Transverse colon (tissue), 4 donors: ENCODE data around the gene ADCY5.

Source experiments
- CTCF ChIP-seq, 5 experiments: fragments of 200-600 bp in 3 of 5; fragments of 450-650 bp in 2 of 5; sonication (generic) in 3 of 5; IDR thresholded peaks; 1 replicate in 2 of 5; 2 replicates in 3 of 5; pipeline ENCODE4 v1.5.1; 2016 to 2017; ENCODE audit warnings: antibody characterized with exemption in 5 of 5, inconsistent platforms in 3 of 5, mild to moderate bottlenecking in 2 of 5, moderate library complexity in 1 of 5
- POLR2A ChIP-seq: fragments of 450-650 bp; IDR thresholded peaks from one replicate; pipeline ENCODE4 v1.6.1; 2016; ENCODE audit warnings: antibody characterized with exemption, mild to moderate bottlenecking, moderate library complexity
- POLR2AphosphoS5 ChIP-seq, 3 donors: sonication (generic); formaldehyde crosslinking; IDR thresholded peaks; one replicate each; pipeline ENCODE4 v1.6.1; 2016; ENCODE audit warnings: antibody characterized with exemption in 3 of 3

GRCh38 chr3:123347691-123348264 lies 101.1 kb downstream of the ADCY5 start:
- no peak for TF ChIP-seq CTCF (IDR thresholded peaks at IDR 0.05)
- no peak for TF ChIP-seq POLR2A
- TF ChIP-seq POLR2AphosphoS5 (IDR thresholded peaks at IDR 0.05): no peak
